Activated naive CD4-positive, alpha-beta T cell treated with anti-CD3 and anti-CD28 coated beads, Interleukin-2, amount 50 U/mL, for 72 hours (primary cell): Measurements from ENCODE around the gene SYF2. TPM values are rescaled to one million over a fixed set of nuclear protein-coding genes. Genes with fewer than 3 reads are reported as not detected.

Experiments used
- ATAC-seq, 2 donors: fragments of 150-1000 bp; cut with Tn5 transposase; 2 replicates each; pipeline ENCODE4 v1.10.0; 2021; ENCODE audit warnings: mild to moderate bottlenecking in 2 of 2, moderate library complexity in 2 of 2
- DNase-seq, 2 donors: peaks; one replicate each; pipeline ENCODE4 v3.0.0; 2021 to 2022; ENCODE audit warnings: low spot score in 2 of 2
- H3K27ac Mint-ChIP-seq, 2 donors: one replicate each; pipeline ENCODE4 v1.8.0; 2022; ENCODE audit warnings: mild to moderate bottlenecking in 2 of 2, mixed read lengths in 2 of 2
- H3K36me3 Mint-ChIP-seq, 2 donors: one replicate each; pipeline ENCODE4 v1.8.0; 2022; ENCODE audit warnings: mixed read lengths in 2 of 2
- H3K9me3 Mint-ChIP-seq, 2 donors: one replicate each; pipeline ENCODE4 v1.8.0; 2022; ENCODE audit warnings: mixed read lengths in 2 of 2
- total RNA-seq, 2 donors: library from RNA; stranded (reverse); gene quantifications; one replicate each; pipeline ENCODE4 v1.2.3, GENCODE V29; 2022

Gene SYF2
- total RNA-seq, 2 donors from 2014 or later: 42.3 to 58.1 TPM

DNA sequence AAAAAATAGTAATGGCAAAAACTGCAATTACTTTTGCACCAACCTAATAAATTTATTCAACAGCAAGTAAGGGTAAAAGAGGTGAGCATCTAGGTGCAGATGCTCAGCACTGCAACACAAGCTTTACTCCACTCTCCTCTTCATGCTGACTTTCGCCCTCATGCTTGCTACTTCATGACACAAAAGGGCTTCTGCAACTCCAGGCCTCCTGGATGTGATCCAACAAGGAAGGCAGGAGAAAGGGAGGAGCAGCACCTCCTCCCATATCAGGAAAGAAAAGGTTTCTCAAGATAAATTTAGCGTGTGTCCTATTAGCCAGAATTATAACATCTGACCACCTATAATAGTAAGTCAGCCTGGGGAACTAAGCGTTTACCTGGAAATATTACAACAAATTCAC is 11.6 kb downstream of the SYF2 start:
- Mint-ChIP-seq H3K36me3 (peaks cover 5 to 11% of the 10 kb centered on the region in 2 donors), H3K27ac (no peak overlapping the region), H3K9me3 (no peaks in the 10 kb centered on the region)
- no peak for DNase-seq
- no peak for ATAC-seq

DNA sequence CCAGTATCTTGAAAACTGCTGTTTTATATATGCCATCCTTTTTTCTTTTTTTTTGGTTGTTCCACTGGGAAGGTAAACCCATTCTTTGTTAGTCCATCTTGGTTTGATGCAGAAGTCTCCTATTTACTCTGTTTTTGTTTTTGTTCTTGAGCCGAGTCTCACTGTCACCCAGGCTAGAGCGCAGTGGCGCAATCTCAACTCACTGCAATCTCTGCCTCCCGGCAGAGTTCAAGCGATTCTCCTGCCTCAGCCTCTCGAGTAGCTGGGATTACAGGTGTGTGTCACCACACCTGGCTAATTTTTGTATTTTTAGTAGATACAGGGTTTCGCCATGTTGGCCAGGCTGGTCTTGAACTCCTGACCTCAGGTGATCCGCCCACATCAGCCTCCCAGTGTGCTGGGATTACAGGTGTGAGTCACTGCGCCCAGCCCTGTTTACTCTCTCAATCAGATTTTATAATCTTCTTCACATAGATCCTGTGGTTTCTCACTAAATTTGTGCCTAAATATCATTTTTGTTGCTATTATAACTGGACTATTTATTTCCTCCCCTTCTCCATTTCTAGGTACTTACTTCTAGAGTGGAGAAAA is 12.5 kb downstream of the SYF2 start:
- Mint-ChIP-seq H3K27ac (peak overlapping the region in 1 of 2 donors; percentile 8), H3K36me3 (peaks cover 3 to 11% of the 10 kb centered on the region in 2 donors), H3K9me3 (no peaks in the 10 kb centered on the region)
- DNase-seq (peak in 1 of 2 donors; percentile 46), ATAC-seq (no peak)

DNA sequence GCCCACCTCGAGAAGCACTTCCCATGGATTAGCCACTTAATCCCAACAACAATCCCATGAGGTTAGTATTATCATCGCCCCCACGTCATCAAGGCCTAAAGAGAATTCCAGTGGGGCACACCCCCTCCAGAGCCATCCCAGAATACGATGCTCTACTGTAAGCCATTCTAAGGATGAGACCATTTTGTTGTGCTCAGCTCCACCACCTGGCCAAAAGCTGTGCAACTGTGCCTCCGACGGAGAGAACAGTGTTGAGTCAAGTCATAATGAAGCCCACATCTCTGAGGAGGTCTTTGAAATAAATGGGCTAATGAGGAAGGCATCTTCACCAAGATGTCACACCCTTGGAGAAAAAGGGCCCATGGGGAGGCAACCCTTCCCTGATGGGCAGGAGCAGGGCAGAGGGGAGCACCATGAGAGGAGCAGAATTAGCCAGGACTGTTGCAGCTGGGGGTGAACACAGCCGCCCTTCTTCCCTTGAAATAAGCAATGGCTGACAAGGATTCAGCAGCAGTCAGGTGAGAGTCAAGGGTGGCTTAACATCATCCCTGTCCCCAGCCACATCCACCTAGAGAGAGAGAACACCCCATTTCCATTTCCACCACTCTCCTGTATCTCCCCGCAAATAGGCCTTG is 14.6 kb downstream of the SYF2 start:
- ATAC-seq: no peak
- Mint-ChIP-seq H3K9me3 (no peaks in the 10 kb centered on the region), H3K27ac (no peak overlapping the region), H3K36me3 (peaks cover 0 to 5% of the 10 kb centered on the region in 2 donors)
- DNase-seq: no peak

DNA sequence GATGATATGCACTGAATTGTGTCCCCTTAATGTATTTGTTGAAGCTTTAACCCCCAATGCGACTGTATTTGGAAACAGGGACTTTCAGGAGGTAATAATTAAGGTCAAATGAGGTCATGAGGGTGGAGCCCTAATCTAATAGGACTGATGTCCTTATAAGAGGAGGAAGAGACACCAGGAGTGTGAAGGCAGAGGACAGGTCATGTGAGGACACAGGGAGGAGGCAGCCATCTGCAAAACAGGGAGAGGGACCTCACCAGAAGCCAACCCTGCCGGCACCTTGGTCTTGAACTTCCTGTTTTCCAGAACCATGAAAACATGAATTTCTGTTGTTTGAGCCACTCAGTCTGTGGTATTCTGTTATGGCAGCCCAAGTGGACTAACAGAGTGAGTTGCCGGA is 15.3 kb downstream of the SYF2 start:
- Mint-ChIP-seq H3K27ac (no peak overlapping the region), H3K9me3 (no peaks in the 10 kb centered on the region), H3K36me3 (peaks cover 0 to 5% of the 10 kb centered on the region in 2 donors)
- ATAC-seq (no peak), DNase-seq (no peak)

DNA sequence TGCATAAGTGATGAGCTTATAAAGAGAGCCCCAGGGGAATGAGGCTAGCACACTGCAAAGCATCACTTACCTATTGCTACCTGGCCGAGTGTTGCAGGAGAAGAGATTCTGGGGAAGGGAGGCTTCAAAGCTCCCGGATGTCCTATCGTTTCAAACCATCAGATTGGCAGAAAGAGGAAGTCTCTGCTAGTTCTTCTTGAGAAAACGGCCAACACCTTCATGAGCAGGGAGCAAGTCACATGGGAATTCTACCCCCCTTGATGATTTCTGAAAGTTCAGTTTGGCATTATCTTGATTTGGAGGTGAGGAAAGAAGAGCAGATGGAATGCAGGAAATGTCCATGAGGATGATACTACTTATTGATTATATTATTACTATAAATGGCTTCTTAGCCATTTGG is 16.2 kb downstream of the SYF2 start:
- no peak for ATAC-seq
- no peak for DNase-seq
- Mint-ChIP-seq H3K36me3 (peaks cover 0 to 5% of the 10 kb centered on the region in 2 donors), H3K27ac (no peak overlapping the region), H3K9me3 (no peaks in the 10 kb centered on the region)

DNA sequence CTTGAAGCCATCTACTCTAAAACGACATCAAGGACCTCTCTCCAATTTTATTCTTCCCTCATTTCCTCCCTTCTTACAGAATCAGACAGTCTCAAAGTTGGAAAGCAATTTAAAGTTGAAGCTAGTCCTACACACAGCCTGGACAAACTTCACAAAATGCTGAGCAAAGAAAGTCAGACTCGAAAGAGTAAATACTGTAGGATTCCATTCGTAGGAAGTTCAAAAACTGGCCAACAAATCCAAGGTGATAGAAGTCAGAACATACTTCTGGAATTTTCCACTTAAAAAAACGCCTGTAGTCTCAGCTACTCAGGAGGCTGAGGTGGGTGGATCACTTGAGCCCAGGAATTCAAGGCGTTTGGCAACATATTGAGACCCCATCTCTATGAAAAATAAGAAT is 19.6 kb downstream of the SYF2 start:
- Mint-ChIP-seq H3K9me3 (no peaks in the 10 kb centered on the region), H3K27ac (no peak overlapping the region), H3K36me3 (no peaks in the 10 kb centered on the region)
- ATAC-seq: no peak
- no peak for DNase-seq

DNA sequence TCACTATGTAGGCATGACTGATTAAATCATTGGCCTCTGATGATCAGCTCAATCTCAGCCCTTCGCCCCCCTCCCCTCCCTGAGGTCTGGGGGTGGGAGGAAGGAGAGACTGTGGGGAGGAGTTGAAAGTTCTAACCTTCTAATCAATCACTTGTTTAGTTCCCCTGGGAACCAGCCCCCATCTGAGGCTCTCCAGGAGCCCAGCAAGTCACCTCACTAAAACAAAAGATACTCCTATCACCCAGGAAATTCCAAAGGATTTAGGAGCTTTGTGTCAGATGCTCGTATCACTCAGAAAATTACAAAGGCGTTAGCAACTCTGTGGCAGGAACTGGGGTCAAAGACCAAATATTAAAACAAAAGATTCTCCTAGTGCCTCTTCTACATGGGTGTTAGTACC is 21.6 kb downstream of the SYF2 start:
- no peak for DNase-seq
- H3K27ac Mint-ChIP-seq: no peak overlapping the region
- H3K36me3 Mint-ChIP-seq: no peaks in the 10 kb centered on the region
- ATAC-seq: no peak
- no peaks in the 10 kb centered on the region for H3K9me3 Mint-ChIP-seq

DNA sequence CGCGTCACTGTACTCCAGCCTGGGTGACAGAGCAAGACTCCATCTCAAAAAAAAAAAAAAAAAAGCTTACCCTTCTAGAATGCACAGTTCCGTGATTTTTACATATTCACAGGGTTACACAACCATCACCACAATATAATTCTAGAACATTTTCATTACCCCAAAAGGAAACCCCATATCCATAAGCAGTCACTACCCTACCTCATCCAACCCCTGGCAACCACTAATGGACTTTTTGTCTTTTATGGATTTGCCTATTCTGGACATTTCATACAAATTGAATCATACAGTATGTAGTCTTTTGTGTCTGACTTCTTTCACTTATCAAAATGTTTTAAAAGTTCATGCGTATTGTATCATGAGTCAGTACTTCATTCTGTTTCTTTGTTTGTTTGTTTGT is 22.8 kb downstream of the SYF2 start:
- DNase-seq (no peak), ATAC-seq (no peak)
- Mint-ChIP-seq H3K27ac (no peak overlapping the region), H3K9me3 (no peaks in the 10 kb centered on the region), H3K36me3 (no peaks in the 10 kb centered on the region)

DNA sequence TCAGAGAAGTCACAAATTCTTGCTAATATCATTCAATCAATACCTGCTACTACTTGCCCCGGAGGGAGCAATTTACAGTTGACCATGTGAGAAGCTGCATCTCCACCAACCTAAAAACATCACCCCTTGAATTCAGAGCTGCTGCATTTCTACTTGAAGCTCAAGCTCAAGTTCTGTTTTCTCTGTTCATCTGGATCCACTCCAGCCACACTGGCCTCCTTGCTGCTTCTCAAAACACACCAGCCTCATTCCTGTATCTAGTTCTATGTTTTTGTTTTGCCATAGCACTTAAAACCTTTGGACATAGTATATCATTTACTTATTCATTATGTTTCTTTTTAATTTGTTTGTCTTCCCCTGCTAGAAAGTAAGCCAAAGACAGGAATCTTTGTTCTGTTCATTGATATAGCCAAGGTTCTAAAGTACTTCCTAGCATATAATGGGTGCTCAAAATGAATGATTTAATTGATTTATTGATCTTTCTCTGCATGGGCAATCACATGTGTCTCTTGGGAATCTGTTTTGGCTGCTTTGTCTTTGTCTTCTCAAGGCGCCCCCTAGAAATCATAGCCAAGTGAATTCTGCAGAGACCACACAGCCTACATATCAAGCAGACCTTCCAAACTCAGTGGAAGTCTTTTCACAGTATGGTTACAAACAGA is 23.6 kb downstream of the SYF2 start:
- H3K36me3 Mint-ChIP-seq: no peaks in the 10 kb centered on the region
- ATAC-seq: no peak
- H3K9me3 Mint-ChIP-seq: no peaks in the 10 kb centered on the region
- no peak overlapping the region for H3K27ac Mint-ChIP-seq
- no peak for DNase-seq

DNA sequence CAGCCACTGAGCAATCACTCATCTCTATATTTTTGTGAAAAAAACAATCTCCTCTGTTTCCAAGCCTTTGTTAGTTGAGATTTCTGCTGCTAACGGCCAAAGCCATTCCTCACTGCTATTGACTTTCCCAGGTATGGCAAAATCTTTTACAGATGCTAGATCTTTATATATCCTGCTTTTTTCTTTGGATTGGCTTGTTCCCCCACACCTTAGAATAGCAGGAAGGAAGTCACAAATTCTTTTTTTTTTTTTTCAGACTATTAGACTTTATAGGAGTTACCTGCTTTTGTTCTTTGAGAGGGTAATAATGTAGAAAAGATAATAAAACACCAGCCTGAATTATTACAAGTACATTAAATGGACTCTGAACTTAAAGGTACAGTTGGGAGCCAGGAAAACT is 24.2 kb downstream of the SYF2 start:
- DNase-seq: no peak
- Mint-ChIP-seq H3K27ac (no peak overlapping the region), H3K9me3 (no peaks in the 10 kb centered on the region), H3K36me3 (no peaks in the 10 kb centered on the region)
- ATAC-seq: no peak

DNA sequence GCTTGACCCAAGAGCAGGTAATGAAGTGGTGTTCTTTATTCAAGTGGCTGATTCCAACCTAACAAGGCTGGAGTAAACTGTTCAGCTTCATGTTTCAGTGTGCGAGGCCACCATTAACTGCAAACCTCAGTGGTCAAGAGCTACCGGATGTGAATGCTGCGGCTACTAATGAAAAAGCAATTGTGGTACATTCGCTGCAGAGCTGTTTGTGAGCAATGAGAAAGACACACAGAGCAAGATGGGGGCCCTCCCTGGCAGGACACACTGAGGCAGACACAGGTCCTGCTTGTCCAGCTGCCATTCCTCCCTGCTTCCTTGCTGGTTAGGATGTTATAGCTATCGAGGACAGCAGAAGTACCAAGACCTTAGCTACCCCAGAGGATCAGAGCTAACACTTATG is 26.1 kb downstream of the SYF2 start:
- Mint-ChIP-seq H3K27ac (no peak overlapping the region), H3K9me3 (no peaks in the 10 kb centered on the region), H3K36me3 (no peaks in the 10 kb centered on the region)
- DNase-seq (no peak), ATAC-seq (no peak)

DNA sequence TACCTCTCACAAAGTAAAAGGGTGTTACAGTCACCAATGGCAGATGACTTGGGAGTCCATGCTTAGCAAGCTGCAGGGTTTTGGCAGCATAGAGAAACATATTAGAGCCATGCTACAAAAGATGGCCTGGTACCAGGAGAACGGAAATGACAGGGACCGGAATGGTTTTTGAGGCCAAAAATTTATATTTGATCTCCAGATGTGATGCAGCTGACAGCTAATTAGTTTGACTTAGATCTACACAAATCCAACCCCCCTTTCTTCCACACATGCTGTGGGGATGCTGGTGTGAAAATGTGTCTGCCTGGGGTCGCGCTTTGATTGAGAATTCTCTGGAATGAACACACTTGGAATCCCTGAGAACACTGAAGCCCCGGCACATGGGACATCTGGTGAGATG is 26.5 kb downstream of the SYF2 start:
- ATAC-seq: no peak
- H3K9me3 Mint-ChIP-seq: no peaks in the 10 kb centered on the region
- no peak overlapping the region for H3K27ac Mint-ChIP-seq
- no peak for DNase-seq
- H3K36me3 Mint-ChIP-seq: no peaks in the 10 kb centered on the region

DNA sequence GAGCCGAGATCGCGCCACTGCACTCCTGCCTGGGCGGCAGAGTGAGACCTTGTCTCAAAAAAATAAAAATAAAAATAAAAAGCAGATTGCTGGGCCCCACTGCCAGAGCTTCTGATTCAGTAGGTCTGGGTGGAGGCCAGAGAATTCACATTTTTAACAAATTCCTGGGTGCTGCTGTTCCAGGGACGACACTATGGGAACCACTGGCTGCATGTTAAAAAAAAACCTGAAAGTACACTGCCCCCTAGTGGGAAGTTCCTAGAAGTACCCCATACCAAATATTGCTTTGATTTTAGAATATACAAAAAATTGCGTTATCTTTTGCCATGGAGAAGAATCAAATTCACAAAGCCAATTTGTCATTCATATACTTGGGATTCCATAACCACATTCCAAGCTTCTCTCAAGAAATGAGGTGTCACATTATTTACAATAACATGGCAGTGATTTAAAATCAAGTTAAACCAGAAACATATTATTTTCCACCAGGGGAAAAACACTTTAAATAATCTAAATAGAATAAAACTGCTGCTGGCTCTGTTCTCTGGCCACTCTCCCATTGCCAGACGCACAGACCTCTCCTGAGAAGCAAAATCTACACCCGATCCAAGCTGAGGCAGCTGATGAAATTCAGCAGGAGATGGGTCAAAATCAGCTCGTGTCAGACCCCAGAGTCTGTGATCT is 27.4 kb downstream of the SYF2 start:
- no peak for ATAC-seq
- peak in 1 of 2 donors; percentile 30 for DNase-seq
- no peaks in the 10 kb centered on the region for H3K36me3 Mint-ChIP-seq
- no peak overlapping the region for H3K27ac Mint-ChIP-seq
- no peaks in the 10 kb centered on the region for H3K9me3 Mint-ChIP-seq

DNA sequence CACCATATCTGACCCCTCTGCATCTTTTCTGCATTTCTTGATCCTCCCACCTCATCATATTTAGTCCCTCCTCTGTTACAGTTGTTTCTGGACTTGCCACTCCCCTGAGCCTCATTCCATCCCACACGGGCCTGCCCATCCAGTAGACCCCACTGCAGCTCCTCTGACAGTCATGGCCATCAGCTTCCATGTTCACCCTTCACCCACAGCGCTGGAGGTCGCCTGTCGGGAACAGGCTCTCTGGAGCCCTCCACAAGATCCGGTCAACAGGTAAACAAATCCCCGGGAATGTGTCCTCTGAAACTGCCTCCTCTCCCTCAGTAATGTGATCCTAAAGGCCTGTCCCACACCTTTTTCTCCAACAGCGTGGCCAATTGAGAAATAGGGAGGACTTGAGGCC is 31.3 kb downstream of the SYF2 start:
- Mint-ChIP-seq H3K27ac (no peak overlapping the region), H3K9me3 (no peaks in the 10 kb centered on the region), H3K36me3 (no peaks in the 10 kb centered on the region)
- ATAC-seq (no peak), DNase-seq (no peak)

DNA sequence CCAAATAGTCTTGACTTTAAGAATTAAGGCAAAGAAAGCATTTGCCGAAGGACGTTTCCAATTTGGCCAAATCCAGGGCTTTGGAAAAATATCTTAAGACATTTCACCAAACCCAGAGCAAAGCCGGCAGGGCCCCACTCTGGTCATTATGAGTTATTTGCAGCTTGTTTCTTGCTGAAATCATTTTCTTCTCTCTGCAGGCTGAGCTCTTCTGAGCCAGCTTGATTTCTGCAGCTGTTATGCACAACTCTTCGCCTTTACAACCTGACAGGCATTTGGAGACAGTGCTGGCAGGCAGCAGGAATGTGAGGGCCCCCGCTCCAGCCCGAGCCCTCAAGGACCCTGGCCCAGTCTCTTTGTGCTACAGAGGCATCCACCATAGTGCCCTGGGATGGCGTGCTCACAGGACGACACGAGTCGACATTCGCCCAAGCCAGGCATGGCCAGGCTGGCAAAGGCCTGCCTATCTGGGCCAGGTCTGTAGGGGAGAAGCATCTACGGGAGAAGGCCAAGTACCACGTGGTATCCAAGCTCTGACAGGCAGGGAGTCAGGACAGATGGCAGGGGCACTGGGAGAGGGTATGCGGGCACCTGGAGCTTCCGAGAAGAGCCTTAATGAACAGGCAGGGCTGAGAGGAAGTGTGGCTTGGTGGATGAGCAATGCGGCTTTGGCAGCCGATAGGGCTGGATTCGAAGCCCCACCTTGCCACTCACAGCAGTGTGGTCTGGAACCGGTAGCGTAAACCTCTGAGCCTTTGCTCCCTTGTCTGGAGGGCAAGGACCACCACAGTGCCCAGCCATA is 32.3 kb downstream of the SYF2 start:
- H3K36me3 Mint-ChIP-seq: no peaks in the 10 kb centered on the region
- DNase-seq: no peak
- H3K9me3 Mint-ChIP-seq: no peaks in the 10 kb centered on the region
- ATAC-seq: no peak
- H3K27ac Mint-ChIP-seq: no peak overlapping the region

DNA sequence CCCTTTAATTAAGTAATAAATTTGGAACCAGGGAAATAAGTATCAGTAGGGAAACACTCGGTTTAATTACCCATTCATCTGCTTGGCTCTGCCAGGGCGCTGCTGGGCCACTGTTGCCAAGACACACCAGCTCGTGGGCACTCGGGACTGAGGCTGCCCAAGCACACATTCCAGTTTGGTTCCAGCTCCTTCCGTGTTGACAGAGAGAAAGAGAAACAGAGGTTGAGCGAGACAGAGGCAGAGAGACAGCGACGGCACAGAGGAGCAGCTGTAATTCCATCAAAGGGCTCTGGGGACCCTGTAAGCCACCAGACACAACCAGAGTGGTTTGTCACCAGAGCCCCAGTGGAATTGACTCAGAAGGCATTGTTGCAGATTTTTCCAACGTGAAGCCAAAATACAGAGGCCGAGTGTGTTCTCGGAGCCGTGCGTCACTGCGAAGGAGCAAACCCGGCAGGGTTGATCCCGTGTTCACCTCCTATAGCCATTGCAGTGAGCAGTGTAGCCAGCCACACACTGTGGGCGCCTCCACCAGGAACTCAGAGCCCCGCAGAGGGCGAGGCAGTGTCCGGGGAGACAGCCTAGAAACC is 33.5 kb downstream of the SYF2 start:
- Mint-ChIP-seq H3K9me3 (no peaks in the 10 kb centered on the region), H3K36me3 (no peaks in the 10 kb centered on the region), H3K27ac (peak overlapping the region in 1 of 2 donors; percentile 36)
- ATAC-seq: no peak
- DNase-seq: no peak
